NB4 (cell line): Measurements from ENCODE around the gene IL12B.

Experiments used
- MYC ChIP-seq: IDR thresholded peaks from 2 replicates; pipeline ENCODE4 v1.6.1; 2011; ENCODE audit warnings: low read depth, low read length
- POLR2A ChIP-seq: IDR thresholded peaks from 2 replicates; pipeline ENCODE4 v1.6.1; 2011; ENCODE audit warnings: mild to moderate bottlenecking; ENCODE audit not compliant: insufficient read length; ENCODE audit errors: extremely low read depth
- TF ChIP-seq, protein P1 (sequence below): IDR thresholded peaks from one replicate; pipeline ENCODE4 v1.5.1; 2012; ENCODE audit warnings: low read depth, low read length
- TF ChIP-seq, protein P2 (sequence below): IDR thresholded peaks from 2 replicates; pipeline ENCODE4 v1.6.1; 2011; ENCODE audit warnings: low read depth, low read length

DNA sequence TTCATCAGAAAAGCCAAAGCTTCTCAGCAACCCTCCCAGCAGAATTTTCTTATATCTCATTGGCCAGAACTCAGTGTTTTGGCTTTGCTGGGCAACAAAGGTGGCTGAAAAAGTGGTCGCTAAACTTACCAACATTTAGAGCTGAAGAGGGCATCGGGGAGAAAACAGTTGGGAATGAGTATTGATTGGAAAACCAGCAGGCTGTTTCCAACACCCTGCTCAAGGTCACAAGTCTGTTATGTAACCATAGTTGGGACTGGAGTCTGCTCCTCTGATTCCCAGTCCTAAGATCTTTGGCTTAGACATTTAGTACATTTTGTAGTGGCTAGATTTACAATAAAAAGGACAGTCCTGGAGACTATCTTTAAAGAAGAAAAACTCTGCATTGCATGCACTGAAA, 17.1 kb downstream of the IL12B start:
- TF ChIP-seq, protein P1, sequence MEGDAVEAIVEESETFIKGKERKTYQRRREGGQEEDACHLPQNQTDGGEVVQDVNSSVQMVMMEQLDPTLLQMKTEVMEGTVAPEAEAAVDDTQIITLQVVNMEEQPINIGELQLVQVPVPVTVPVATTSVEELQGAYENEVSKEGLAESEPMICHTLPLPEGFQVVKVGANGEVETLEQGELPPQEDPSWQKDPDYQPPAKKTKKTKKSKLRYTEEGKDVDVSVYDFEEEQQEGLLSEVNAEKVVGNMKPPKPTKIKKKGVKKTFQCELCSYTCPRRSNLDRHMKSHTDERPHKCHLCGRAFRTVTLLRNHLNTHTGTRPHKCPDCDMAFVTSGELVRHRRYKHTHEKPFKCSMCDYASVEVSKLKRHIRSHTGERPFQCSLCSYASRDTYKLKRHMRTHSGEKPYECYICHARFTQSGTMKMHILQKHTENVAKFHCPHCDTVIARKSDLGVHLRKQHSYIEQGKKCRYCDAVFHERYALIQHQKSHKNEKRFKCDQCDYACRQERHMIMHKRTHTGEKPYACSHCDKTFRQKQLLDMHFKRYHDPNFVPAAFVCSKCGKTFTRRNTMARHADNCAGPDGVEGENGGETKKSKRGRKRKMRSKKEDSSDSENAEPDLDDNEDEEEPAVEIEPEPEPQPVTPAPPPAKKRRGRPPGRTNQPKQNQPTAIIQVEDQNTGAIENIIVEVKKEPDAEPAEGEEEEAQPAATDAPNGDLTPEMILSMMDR, result no peak
- TF ChIP-seq, protein P2, sequence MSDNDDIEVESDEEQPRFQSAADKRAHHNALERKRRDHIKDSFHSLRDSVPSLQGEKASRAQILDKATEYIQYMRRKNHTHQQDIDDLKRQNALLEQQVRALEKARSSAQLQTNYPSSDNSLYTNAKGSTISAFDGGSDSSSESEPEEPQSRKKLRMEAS, result no peak
- no peak for TF ChIP-seq MYC
- no peak for TF ChIP-seq POLR2A
